SU-DHL-6 (cell line): ENCODE results near the gene SORBS2.
"Not testable (repeated sequence)": the region's sequence is repeated elsewhere in the genome, so short reads cannot be mapped to it uniquely, and the experiment has no call there.

Experiments used
- H2AFZ ChIP-seq: fragments of 200-600 bp; sonication (generic); 2 replicates; pipeline ENCODE4 v1.6.1; 2014; ENCODE audit warnings: low read depth, mild to moderate bottlenecking, moderate library complexity, mixed read lengths, antibody characterized with exemption, low read length; ENCODE audit not compliant: severe bottlenecking
- H3F3A ChIP-seq: fragments of 200-600 bp; shearing (Covaris generic); 2 replicates; pipeline ENCODE4 v1.6.0; 2016; ENCODE audit warnings: antibody characterized with exemption, mild to moderate bottlenecking; ENCODE audit not compliant: insufficient read depth
- H3K27ac ChIP-seq: fragments of 200-600 bp; sonication (generic); 2 replicates; pipeline ENCODE4 v1.5.1; 2016; ENCODE audit warnings: low read depth, mild to moderate bottlenecking, low read length, moderate library complexity, mixed read lengths
- H3K27me3 ChIP-seq: fragments of 200-600 bp; sonication (generic), shearing (Covaris generic); 2 replicates; pipeline ENCODE4 v1.6.0; 2014; ENCODE audit warnings: mild to moderate bottlenecking, low read length
- H3K36me3 ChIP-seq: fragments of 200-600 bp; sonication (generic); 2 replicates; pipeline ENCODE4 v1.6.1; 2014; ENCODE audit warnings: mild to moderate bottlenecking, low read length, mixed read lengths
- H3K4me2 ChIP-seq: fragments of 300-600, 200-600 bp; shearing (Covaris generic), sonication (generic); 2 replicates; pipeline ENCODE4 v1.6.0; 2014; ENCODE audit warnings: low read length, low read depth, mild to moderate bottlenecking; ENCODE audit not compliant: poor library complexity, severe bottlenecking
- H3K4me3 ChIP-seq: fragments of 200-600 bp; sonication (generic); 2 replicates; pipeline ENCODE4 v1.5.1; 2014; ENCODE audit warnings: antibody characterized with exemption, low read length, mild to moderate bottlenecking, mixed read lengths; ENCODE audit not compliant: insufficient read depth, poor library complexity, severe bottlenecking
- H3K79me2 ChIP-seq: fragments of 200-600 bp; sonication (generic); 2 replicates; pipeline ENCODE4 v1.6.1; 2014; ENCODE audit warnings: mild to moderate bottlenecking, low read length, moderate library complexity; ENCODE audit not compliant: insufficient read depth
- H3K9ac ChIP-seq: fragments of 200-600 bp; sonication (generic); 2 replicates; pipeline ENCODE4 v1.7.0; 2014; ENCODE audit warnings: mild to moderate bottlenecking, low read length
- H3K9me2 ChIP-seq: fragments of 200-600 bp; sonication (generic); replicated peaks from 2 replicates; pipeline ENCODE4 v1.6.1; 2014; ENCODE audit warnings: low read length; ENCODE audit not compliant: insufficient read depth
- H3K9me3 ChIP-seq: fragments of 200-600 bp; sonication (generic); 2 replicates; pipeline ENCODE4 v1.6.1; 2014; ENCODE audit warnings: low read length, mixed read lengths; ENCODE audit not compliant: insufficient read depth
- H4K20me1 ChIP-seq: fragments of 200-600 bp; sonication (generic); 2 replicates; pipeline ENCODE4 v1.6.1; 2014; ENCODE audit warnings: low read depth, mild to moderate bottlenecking, antibody characterized with exemption, low read length, moderate library complexity, mixed read lengths
- EZH2phosphoT487 ChIP-seq: fragments of 200-600 bp; sonication (generic), shearing (Covaris generic); conservative IDR thresholded peaks from 2 replicates; pipeline ENCODE4 v1.6.1; 2018; ENCODE audit warnings: mild to moderate bottlenecking, antibody characterized with exemption, low read length, moderate library complexity, mixed read lengths
- TF ChIP-seq, protein P1 (sequence below): fragments of 200-600 bp; sonication (generic); IDR thresholded peaks from one replicate; pipeline ENCODE4 v1.5.1; 2017; ENCODE audit warnings: antibody characterized with exemption, mild to moderate bottlenecking, low read length, moderate library complexity; ENCODE audit not compliant: insufficient read depth, poor library complexity, severe bottlenecking

SORBS2 gene

DNA sequence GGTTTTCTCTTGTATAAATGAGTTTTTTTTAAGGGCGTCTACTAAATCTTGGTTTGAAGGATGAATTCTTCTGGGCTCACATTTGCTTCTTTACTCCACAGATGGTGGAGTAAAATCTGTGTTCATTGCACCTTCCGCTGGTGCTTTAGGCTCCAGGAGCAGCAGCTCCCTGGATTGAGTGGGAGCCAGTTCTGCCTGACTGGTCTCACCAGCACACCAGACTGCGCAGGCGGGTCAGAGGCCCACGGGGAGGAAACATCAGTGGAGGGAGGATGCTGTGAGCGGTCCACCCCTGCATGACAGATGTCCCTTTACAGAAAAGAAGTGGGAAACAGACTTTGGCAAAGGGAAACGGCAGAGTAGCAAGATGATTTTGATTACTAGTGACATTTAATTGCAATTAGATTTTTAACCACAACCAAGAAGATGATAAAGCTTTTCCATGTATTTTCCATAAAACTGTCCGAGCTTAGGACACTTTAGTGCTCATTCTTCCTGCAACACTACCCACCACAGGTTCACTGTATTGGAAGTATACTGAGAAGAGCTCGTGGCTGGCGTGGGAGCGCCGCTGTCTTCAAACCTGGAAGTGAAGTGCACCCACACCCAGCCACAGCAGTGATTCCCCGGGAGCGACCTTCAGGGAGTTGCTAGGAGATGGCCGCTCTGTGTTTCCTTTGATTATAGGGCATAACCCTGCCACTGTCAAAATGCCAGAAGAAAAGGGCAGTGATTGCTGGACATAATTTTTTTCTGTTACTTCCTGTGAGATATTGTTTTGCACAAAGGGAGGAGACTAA lies 95.2 kb downstream of the SORBS2 start:
- no peak overlapping the region for H3K4me3 ChIP-seq
- H3K27me3 ChIP-seq: no peaks in the 10 kb centered on the region
- TF ChIP-seq, protein P1, sequence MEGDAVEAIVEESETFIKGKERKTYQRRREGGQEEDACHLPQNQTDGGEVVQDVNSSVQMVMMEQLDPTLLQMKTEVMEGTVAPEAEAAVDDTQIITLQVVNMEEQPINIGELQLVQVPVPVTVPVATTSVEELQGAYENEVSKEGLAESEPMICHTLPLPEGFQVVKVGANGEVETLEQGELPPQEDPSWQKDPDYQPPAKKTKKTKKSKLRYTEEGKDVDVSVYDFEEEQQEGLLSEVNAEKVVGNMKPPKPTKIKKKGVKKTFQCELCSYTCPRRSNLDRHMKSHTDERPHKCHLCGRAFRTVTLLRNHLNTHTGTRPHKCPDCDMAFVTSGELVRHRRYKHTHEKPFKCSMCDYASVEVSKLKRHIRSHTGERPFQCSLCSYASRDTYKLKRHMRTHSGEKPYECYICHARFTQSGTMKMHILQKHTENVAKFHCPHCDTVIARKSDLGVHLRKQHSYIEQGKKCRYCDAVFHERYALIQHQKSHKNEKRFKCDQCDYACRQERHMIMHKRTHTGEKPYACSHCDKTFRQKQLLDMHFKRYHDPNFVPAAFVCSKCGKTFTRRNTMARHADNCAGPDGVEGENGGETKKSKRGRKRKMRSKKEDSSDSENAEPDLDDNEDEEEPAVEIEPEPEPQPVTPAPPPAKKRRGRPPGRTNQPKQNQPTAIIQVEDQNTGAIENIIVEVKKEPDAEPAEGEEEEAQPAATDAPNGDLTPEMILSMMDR: no peak
- TF ChIP-seq EZH2phosphoT487: no peak
- no peaks in the 10 kb centered on the region for H3K79me2 ChIP-seq
- H3K9ac ChIP-seq: no peak overlapping the region
- no peaks in the 10 kb centered on the region for H3K36me3 ChIP-seq
- H2AFZ ChIP-seq: no peak overlapping the region
- no peak overlapping the region for H3K27ac ChIP-seq
- H4K20me1 ChIP-seq: no peaks in the 10 kb centered on the region
- no peaks in the 10 kb centered on the region for H3K9me2 ChIP-seq
- no peaks in the 10 kb centered on the region for H3F3A ChIP-seq
- H3K4me2 ChIP-seq: no peak overlapping the region
- H3K9me3 ChIP-seq: no peaks in the 10 kb centered on the region

DNA sequence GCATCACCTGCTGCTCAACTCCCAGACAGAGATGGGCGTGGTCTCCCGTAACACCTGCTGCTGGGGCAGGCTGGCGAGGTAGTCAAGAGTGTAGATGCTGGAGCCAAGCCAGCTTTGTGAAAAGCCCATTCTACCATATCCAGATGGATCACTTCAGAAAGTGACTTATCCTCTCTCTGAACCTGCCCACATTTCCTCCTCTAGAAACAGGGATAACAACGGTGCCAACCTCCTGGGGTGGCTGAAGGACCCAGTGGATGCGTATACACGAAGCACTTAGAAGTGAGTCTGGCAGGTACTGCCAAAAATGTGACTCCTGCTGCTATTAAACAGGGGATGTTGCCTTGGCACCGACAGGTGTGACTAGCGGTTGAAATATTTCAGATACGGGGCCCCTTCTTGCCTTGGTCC lies 95.8 kb downstream of the SORBS2 start:
- Histone ChIP-seq H3K4me2 (no peak overlapping the region), H4K20me1 (no peaks in the 10 kb centered on the region), H3K9ac (no peak overlapping the region), H3K9me2 (no peaks in the 10 kb centered on the region), H3K27ac (no peak overlapping the region), H3K4me3 (no peak overlapping the region), H3F3A (no peaks in the 10 kb centered on the region), H3K9me3 (no peaks in the 10 kb centered on the region), H2AFZ (no peak overlapping the region), H3K36me3 (no peaks in the 10 kb centered on the region), H3K79me2 (no peaks in the 10 kb centered on the region), H3K27me3 (no peaks in the 10 kb centered on the region)
- TF ChIP-seq EZH2phosphoT487: no peak
- TF ChIP-seq, protein P1: no peak

DNA sequence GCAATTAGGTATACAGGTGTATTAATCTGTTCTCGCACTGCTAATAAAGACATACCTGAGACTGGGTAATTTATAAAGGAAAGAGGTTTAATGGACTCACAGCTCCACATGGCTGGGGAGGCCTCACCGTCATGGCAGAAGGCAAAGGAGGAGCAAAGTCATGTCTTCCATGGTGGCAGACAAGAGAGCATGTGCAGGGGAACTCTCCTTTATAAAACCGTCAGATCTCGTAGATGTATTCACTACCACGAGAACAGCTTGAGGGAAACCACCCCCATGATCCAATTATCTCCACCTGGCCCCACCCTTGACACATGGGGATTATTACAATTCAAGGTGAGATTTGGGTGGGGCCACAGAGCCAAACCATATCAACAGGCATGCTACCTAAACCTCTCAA lies 97.5 kb downstream of the SORBS2 start:
- not testable (repeated sequence) for H3K27me3 ChIP-seq, H3K79me2 ChIP-seq, H3K9me2 ChIP-seq, H3K27ac ChIP-seq, H3F3A ChIP-seq, H3K4me2 ChIP-seq, H4K20me1 ChIP-seq, H2AFZ ChIP-seq, H3K9me3 ChIP-seq, H3K4me3 ChIP-seq, H3K36me3 ChIP-seq, H3K9ac ChIP-seq

DNA sequence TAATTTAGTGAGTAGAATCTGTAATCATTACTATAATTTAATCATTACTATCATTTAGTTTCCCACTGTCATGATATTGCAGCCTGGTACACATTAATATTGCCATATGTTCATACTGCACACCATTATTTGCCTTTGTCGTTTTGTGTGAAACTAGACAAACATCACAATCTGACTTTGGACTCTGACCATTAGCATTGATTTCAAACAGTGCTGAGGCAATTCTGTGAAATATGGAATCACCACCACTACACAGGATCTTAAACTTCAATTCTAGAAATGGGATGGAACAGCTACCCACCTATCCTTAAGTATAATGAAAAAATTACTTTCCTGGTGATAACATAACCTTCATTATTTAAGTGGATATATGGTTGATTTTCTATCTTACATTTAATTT lies 98.3 kb downstream of the SORBS2 start:
- no peak overlapping the region for H3K9ac ChIP-seq
- no peaks in the 10 kb centered on the region for H4K20me1 ChIP-seq
- H3K79me2 ChIP-seq: no peaks in the 10 kb centered on the region
- H2AFZ ChIP-seq: no peak overlapping the region
- no peaks in the 10 kb centered on the region for H3K9me3 ChIP-seq
- TF ChIP-seq, protein P1: no peak
- TF ChIP-seq EZH2phosphoT487: no peak
- H3K9me2 ChIP-seq: no peaks in the 10 kb centered on the region
- no peak overlapping the region for H3K27ac ChIP-seq
- no peak overlapping the region for H3K4me3 ChIP-seq
- H3K36me3 ChIP-seq: no peaks in the 10 kb centered on the region
- H3K27me3 ChIP-seq: no peaks in the 10 kb centered on the region
- no peaks in the 10 kb centered on the region for H3F3A ChIP-seq
- no peak overlapping the region for H3K4me2 ChIP-seq
